ENCODE measurements around the gene CASZ1. TPM values are rescaled to one million over a fixed set of nuclear protein-coding genes. Genes with fewer than 3 reads are reported as not detected.

Gene CASZ1
- total and polyA plus RNA-seq, 4 experiments from 2014 or later, result 0.13 to 8.8 (median 4.7) TPM

DNA sequence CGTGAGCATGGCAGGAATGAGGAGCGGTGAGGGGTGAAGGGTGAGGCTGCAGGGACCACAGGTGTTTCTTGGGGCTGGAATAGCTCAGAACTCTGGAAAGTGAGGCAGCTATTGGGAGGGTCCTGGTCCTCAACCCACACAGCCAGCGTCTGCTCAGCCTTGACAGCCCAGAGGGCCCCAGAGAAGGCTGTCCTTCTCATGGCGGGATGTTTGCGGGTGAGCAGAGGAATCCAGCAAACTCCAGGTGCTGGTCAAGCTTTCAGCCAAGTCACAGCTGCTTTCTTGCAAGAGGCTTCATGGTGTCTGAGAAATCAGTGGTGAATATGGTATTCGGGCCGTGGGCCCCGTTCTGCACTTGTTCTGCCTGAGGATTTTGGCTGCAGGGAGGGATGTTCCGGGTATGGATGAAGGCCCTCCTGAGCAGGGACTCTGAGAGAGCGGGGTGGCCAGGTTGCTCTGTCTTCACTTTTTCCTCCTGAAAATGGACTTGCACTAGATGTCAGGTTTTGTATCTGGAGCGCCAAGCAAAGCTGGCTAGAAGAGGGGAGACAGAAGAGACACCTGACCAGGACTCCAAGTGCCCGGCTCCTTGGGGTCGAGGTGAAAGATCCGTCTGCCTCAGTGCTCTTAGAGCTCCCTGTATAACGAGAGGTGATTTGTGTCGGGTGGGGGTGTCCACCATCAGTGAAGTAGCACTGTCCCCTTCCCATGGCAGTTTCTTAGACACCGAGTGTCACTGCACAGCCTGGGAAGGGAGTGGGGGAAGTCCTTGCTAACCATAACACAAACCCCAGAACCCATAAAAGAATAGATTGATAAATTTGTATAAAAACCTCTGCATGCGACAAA is 181.8 kb downstream of the CASZ1 start:
- intact Hi-C loops (cut with micrococcal nuclease), result no loop called here
- Mint-ChIP-seq H3K36me3 (peaks cover 11 to 20% of the 10 kb centered on the region in 2 donors), H3K4me1 (peaks cover 0 to 2% (median 0%) of the 10 kb centered on the region in 4 donors), H3K27me3 (no peaks in the 10 kb centered on the region), H3K9me3 (no peaks in the 10 kb centered on the region), H3K4me3 (peak overlapping the region in 1 of 8 donors; percentile 41), H3K27ac (peak overlapping the region in 4 of 7 donors; percentile 3 to 81 (median 22))
- H3K36me3 ChIP-seq (ENCODE audit: insufficient read depth, low read length), result no peaks in the 10 kb centered on the region
- H3K27me3 ChIP-seq (ENCODE audit: insufficient read depth, low read length), result no peaks in the 10 kb centered on the region
- H3K27ac ChIP-seq (ENCODE audit: low read depth, low read length), result no peak overlapping the region
- H3K4me3 ChIP-seq (ENCODE audit: low read length in 2 of 2), result no peak overlapping the region
- POLR2A ChIA-PET (ENCODE audit: partially characterized antibody), result no interaction called here
- no peaks in the 10 kb centered on the region for H3K4me1 ChIP-seq (ENCODE audit: insufficient read depth, low read length)
- DNase-seq, result no peak
- CTCF ChIA-PET (ENCODE audit: partially characterized antibody), result no interaction called here
- no peaks in the 10 kb centered on the region for H3K9me3 ChIP-seq (ENCODE audit: control insufficient read depth in 1 of 2, low read length in 2 of 2)

DNA sequence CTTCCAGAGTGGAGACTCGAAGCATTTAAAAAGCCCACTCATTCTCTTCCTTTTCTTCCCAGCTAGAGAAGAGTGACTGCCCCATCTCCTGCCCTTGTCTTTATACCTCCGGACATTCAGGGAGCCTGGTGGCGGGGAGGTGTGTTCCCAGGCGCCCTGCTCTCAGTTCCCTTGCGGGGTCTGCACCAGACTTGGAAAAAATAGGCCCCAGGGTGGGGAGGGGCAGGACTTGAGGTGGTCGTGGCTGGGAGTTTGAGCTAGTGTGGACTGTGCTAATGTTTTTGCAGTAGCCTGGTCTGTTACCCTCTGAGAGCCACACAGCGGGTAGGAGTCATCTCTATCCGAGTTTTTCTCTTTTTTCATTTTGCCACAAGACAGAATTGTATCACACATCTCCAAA is 182.6 kb downstream of the CASZ1 start:
- peaks cover 0 to 4% (median under 1%) of the 10 kb centered on the region in 4 donors for H3K4me1 Mint-ChIP-seq
- H3K4me3 Mint-ChIP-seq, result peak overlapping the region in 1 of 8 donors; percentile 41
- H3K36me3 ChIP-seq (ENCODE audit: insufficient read depth, low read length), result no peaks in the 10 kb centered on the region
- H3K27me3 Mint-ChIP-seq, result no peaks in the 10 kb centered on the region
- H3K4me3 ChIP-seq (ENCODE audit: low read length in 2 of 2), result no peak overlapping the region
- DNase-seq, result no peak
- H3K27ac ChIP-seq (ENCODE audit: low read depth, low read length), result no peak overlapping the region
- H3K27me3 ChIP-seq (ENCODE audit: insufficient read depth, low read length), result no peaks in the 10 kb centered on the region
- H3K9me3 ChIP-seq (ENCODE audit: control insufficient read depth in 1 of 2, low read length in 2 of 2), result no peaks in the 10 kb centered on the region
- no peak overlapping the region for H3K27ac Mint-ChIP-seq
- H3K36me3 Mint-ChIP-seq, result peaks cover 11 to 20% of the 10 kb centered on the region in 2 donors
- H3K4me1 ChIP-seq (ENCODE audit: insufficient read depth, low read length), result no peaks in the 10 kb centered on the region
- no peaks in the 10 kb centered on the region for H3K9me3 Mint-ChIP-seq
- POLR2A ChIA-PET (ENCODE audit: partially characterized antibody), result no interaction called here
- intact Hi-C loops (cut with micrococcal nuclease), result no loop called here
- CTCF ChIA-PET (ENCODE audit: partially characterized antibody), result no interaction called here

DNA sequence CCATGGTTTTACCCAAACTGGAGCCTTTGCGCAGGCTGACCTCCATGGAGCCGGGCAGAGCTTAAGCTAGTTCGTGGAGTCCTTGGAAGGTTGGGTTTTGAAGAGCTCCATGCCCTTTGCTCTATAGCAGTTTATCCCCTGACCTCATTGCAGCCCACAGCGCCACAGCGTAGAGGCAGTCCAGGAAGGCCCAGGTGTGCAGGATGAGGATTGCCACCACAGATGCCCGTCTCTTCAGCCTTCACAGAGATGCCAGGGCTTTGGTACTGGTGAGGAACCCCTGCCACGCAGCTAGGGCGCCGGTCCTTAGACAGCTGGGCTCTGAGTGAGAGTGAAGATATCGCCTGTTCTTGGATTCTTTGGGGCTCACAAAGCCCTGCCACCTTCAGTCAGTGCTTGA is 183.1 kb downstream of the CASZ1 start:
- Histone ChIP-seq H3K27me3 (ENCODE audit: insufficient read depth, low read length) (no peaks in the 10 kb centered on the region), H3K4me3 (ENCODE audit: low read length in 2 of 2) (no peak overlapping the region), H3K27ac (ENCODE audit: low read depth, low read length) (no peak overlapping the region), H3K9me3 (ENCODE audit: control insufficient read depth in 1 of 2, low read length in 2 of 2) (no peaks in the 10 kb centered on the region), H3K36me3 (ENCODE audit: insufficient read depth, low read length) (no peaks in the 10 kb centered on the region), H3K4me1 (ENCODE audit: insufficient read depth, low read length) (no peaks in the 10 kb centered on the region)
- H3K27me3 Mint-ChIP-seq, result no peaks in the 10 kb centered on the region
- intact Hi-C loops (cut with micrococcal nuclease), result no loop called here
- CTCF ChIA-PET (ENCODE audit: partially characterized antibody), result no interaction called here
- no peak for DNase-seq
- peak overlapping the region in 1 of 7 donors; percentile 12 for H3K27ac Mint-ChIP-seq
- peaks cover 11 to 18% of the 10 kb centered on the region in 2 donors for H3K36me3 Mint-ChIP-seq
- H3K9me3 Mint-ChIP-seq, result no peaks in the 10 kb centered on the region
- H3K4me3 Mint-ChIP-seq, result no peak overlapping the region
- peaks cover 0 to 6% (median 2%) of the 10 kb centered on the region in 4 donors for H3K4me1 Mint-ChIP-seq
- POLR2A ChIA-PET (ENCODE audit: partially characterized antibody), result interaction anchor here (0.6 kb wide), 1 partner anchor 103 kb away, joined by 3 read pairs; no protein-coding TSS in a partner anchor

DNA sequence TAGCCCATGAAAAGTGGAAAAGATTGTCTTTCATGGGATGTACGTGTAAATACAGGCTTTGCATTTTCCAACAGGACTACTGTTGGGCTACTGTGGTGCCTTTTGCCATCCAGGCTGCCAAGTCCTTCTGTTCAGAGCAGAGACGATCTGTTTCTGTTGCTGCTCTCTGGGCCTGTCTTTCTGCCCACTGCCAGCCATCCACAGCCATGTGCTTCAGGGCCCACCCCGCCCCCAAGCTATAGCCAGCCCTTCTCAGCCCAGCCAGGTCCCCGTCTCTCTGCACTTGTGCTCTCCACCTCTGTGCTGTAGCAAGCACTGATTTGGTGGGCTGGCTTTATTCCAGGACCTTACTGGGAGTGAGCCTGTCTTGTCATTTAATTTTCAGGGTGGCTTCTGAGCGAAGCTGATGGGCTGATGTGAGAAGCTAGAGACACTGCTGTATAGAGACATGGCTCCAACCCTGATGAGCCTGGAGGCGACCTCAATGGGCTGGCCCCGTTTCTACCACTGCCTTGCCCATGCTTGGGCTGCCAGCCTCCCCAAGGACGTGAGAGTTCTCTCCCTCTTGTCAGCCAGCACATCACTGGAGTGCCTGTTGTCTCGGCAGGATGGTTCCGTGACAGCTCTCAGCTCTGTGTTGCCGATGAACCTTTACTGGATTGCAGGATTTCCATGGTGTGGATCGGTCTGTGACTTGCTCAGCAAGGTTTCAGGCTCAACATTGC is 183.8 kb downstream of the CASZ1 start:
- CTCF ChIA-PET (ENCODE audit: partially characterized antibody), result no interaction called here

DNA sequence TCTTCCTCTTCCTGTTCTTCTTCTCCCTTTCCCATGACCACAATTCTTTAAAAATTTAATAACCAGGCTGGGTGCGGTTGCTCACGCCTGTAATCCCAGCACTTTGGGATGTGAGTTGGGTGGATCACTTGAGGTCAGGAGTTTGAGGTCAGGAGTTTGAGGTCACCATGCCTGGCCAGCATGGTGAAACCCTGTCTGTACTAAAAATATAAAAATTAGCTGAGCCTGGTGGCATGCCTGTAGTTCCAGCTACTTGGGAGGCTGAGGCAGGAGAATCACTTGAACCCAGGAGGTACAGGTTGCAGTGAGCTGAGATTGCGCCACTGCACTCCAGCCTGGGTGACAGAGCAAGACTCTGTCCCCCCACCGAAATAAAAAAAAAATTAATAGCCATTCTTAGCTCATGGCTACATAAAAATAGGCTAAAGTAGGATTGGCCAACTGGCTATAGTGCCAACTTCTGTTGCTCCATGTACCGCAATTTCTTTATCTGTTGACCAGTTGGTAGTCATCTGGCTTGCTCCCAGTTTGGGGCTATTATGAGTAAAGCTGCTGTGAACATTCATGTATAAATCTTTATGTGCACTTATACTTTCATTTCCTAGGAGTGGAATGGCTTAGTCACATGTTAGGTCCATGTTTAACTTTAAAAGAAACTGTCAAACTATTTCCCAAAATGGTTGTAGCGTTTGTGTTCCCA is 185.4 kb downstream of the CASZ1 start:
- Mint-ChIP-seq H3K9me3 (no peaks in the 10 kb centered on the region), H3K4me3 (no peak overlapping the region), H3K27me3 (no peaks in the 10 kb centered on the region), H3K4me1 (peaks cover 0 to 8% (median 3%) of the 10 kb centered on the region in 4 donors), H3K27ac (no peak overlapping the region), H3K36me3 (peaks cover 11 to 14% of the 10 kb centered on the region in 2 donors)
- Histone ChIP-seq H3K27ac (ENCODE audit: low read depth, low read length) (no peak overlapping the region), H3K27me3 (ENCODE audit: insufficient read depth, low read length) (no peaks in the 10 kb centered on the region), H3K4me3 (ENCODE audit: low read length in 2 of 2) (no peak overlapping the region), H3K36me3 (ENCODE audit: insufficient read depth, low read length) (no peaks in the 10 kb centered on the region), H3K9me3 (ENCODE audit: control insufficient read depth in 1 of 2, low read length in 2 of 2) (no peaks in the 10 kb centered on the region), H3K4me1 (ENCODE audit: insufficient read depth, low read length) (no peaks in the 10 kb centered on the region)
- CTCF ChIA-PET (ENCODE audit: partially characterized antibody), result no interaction called here
- POLR2A ChIA-PET (ENCODE audit: partially characterized antibody), result no interaction called here
- intact Hi-C loops (cut with micrococcal nuclease), result no loop called here
- no peak for DNase-seq

More for the DNA sequence above, 183.8 kb downstream of the CASZ1 start:
- H3K4me1 Mint-ChIP-seq, result peaks cover 0 to 6% (median 3%) of the 10 kb centered on the region in 4 donors
- no peaks in the 10 kb centered on the region for H3K9me3 Mint-ChIP-seq
- H3K27me3 ChIP-seq (ENCODE audit: insufficient read depth, low read length), result no peaks in the 10 kb centered on the region
- H3K27ac ChIP-seq (ENCODE audit: low read depth, low read length), result no peak overlapping the region
- H3K36me3 ChIP-seq (ENCODE audit: insufficient read depth, low read length), result no peaks in the 10 kb centered on the region
- DNase-seq, result no peak
- peaks cover 11 to 14% of the 10 kb centered on the region in 2 donors for H3K36me3 Mint-ChIP-seq
- no peak overlapping the region for H3K4me3 ChIP-seq (ENCODE audit: low read length in 2 of 2)
- peak overlapping the region in 1 of 7 donors; percentile 30 for H3K27ac Mint-ChIP-seq
- POLR2A ChIA-PET (ENCODE audit: partially characterized antibody), result interaction anchor here (0.6 kb wide), 1 partner anchor 102 kb away, joined by 3 read pairs; no protein-coding TSS in a partner anchor
- no peak overlapping the region for H3K4me3 Mint-ChIP-seq
- H3K4me1 ChIP-seq (ENCODE audit: insufficient read depth, low read length), result no peaks in the 10 kb centered on the region
- H3K27me3 Mint-ChIP-seq, result no peaks in the 10 kb centered on the region
- intact Hi-C loops (cut with micrococcal nuclease), result no loop called here
- H3K9me3 ChIP-seq (ENCODE audit: control insufficient read depth in 1 of 2, low read length in 2 of 2), result no peaks in the 10 kb centered on the region

DNA sequence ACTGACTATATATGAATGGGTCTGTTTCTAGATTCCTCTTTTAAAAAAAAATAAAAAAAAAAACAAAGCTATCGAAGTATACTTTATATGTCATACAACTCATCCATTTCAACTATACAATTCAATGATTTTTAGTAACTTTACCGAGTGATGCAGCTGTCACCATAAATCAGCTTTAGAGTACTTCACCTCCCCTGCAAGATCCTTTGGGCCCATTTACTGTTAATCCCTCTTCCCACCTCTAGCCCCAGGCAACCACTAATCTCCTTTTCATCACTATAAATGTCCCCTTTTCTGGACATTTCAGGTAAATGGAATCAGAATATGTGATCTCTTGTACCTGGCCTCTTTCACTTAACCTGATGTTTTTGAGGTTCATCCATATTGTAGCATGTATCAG is 187.8 kb downstream of the CASZ1 start:
- H3K9me3 ChIP-seq (ENCODE audit: control insufficient read depth in 1 of 2, low read length in 2 of 2), result no peaks in the 10 kb centered on the region
- H3K36me3 Mint-ChIP-seq, result peaks cover 6 to 15% of the 10 kb centered on the region in 2 donors
- ChIA-PET POLR2A (ENCODE audit: partially characterized antibody) (no interaction called here), CTCF (ENCODE audit: partially characterized antibody) (interaction anchor here (1.1 kb wide), 1 partner anchor 16 kb away, joined by 3 read pairs; no protein-coding TSS in a partner anchor)
- peaks cover 0 to 8% (median 2%) of the 10 kb centered on the region in 4 donors for H3K4me1 Mint-ChIP-seq
- H3K27me3 Mint-ChIP-seq, result no peaks in the 10 kb centered on the region
- H3K27ac ChIP-seq (ENCODE audit: low read depth, low read length), result no peak overlapping the region
- DNase-seq, result no peak
- intact Hi-C loops (cut with micrococcal nuclease), result no loop called here
- H3K4me1 ChIP-seq (ENCODE audit: insufficient read depth, low read length), result no peaks in the 10 kb centered on the region
- no peaks in the 10 kb centered on the region for H3K9me3 Mint-ChIP-seq
- no peak overlapping the region for H3K4me3 Mint-ChIP-seq
- H3K4me3 ChIP-seq (ENCODE audit: low read length in 2 of 2), result no peak overlapping the region
- H3K27me3 ChIP-seq (ENCODE audit: insufficient read depth, low read length), result no peaks in the 10 kb centered on the region
- no peaks in the 10 kb centered on the region for H3K36me3 ChIP-seq (ENCODE audit: insufficient read depth, low read length)
- peak overlapping the region in 1 of 7 donors; percentile 42 for H3K27ac Mint-ChIP-seq

DNA sequence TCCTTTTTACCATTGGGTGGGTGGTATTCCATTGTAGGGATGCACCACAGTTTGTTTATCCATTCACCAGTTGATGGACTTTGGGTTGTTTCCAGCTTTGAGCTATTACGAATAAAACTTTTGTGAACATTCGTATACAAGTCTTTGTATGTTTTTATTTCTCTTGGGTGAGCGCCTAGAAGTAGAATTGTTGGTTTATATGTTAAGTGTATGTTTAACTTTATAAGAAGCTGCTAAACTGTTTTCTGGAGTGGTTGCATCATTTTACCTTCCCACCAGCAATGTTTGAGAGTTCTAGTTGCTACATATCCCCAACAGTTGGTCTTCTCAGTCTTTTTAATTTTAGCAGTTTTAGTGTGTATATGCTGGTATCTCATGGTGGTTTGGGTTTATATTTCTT is 189.2 kb downstream of the CASZ1 start:
- peaks cover 13 to 20% of the 10 kb centered on the region in 2 donors for H3K36me3 Mint-ChIP-seq
- H3K4me1 Mint-ChIP-seq, result peaks cover 0 to 8% (median 2%) of the 10 kb centered on the region in 4 donors
- Histone ChIP-seq H3K4me3 (ENCODE audit: low read length in 2 of 2) (no peak overlapping the region), H3K27me3 (ENCODE audit: insufficient read depth, low read length) (no peaks in the 10 kb centered on the region), H3K36me3 (ENCODE audit: insufficient read depth, low read length) (no peaks in the 10 kb centered on the region), H3K9me3 (ENCODE audit: control insufficient read depth in 1 of 2, low read length in 2 of 2) (no peaks in the 10 kb centered on the region), H3K4me1 (ENCODE audit: insufficient read depth, low read length) (no peaks in the 10 kb centered on the region), H3K27ac (ENCODE audit: low read depth, low read length) (no peak overlapping the region)
- H3K27ac Mint-ChIP-seq, result no peak overlapping the region
- CTCF ChIA-PET (ENCODE audit: partially characterized antibody), result no interaction called here
- H3K4me3 Mint-ChIP-seq, result no peak overlapping the region
- POLR2A ChIA-PET (ENCODE audit: partially characterized antibody), result no interaction called here
- H3K27me3 Mint-ChIP-seq, result no peaks in the 10 kb centered on the region
- no peaks in the 10 kb centered on the region for H3K9me3 Mint-ChIP-seq
- intact Hi-C loops (cut with micrococcal nuclease), result no loop called here
- no peak for DNase-seq
